Activated CD4-positive, alpha-beta T cell treated with anti-CD3 and anti-CD28 coated beads for 24 hours (primary cell): Measurements from ENCODE around the gene SATL1.
"Not testable (repeated sequence)": the region's sequence is repeated elsewhere in the genome, so short reads cannot be mapped to it uniquely, and the experiment has no call there.

Experiments
- DNase-seq, 2 donors: peaks; one replicate each; pipeline ENCODE4 v3.0.0-alpha.2; 2020; ENCODE audit warnings: low read depth in 2 of 2

Gene SATL1

GRCh38 chrX:85243761-85244449, at the start of gene SATL1, which contains the start of gene ZNF711:
Gene SATL1, minus strand, starts transcription at chrX:85243779. Its CDS starts 134,811 bp downstream, at chrX:85108968.
Gene ZNF711, plus strand, starts transcription at chrX:85243991. Its CDS starts 3,582 bp downstream, at chrX:85247573.
- no peak for DNase-seq

- DNase-seq, result no peak
Measured at GRCh38 chrX:85288992-85289723, 45.6 kb upstream of the SATL1 start.

- DNase-seq, result not testable (repeated sequence)
Measured at GRCh38 chrX:85285286-85285685, 41.7 kb upstream of the SATL1 start.

GRCh38 chrX:85244450-85245211, 1.1 kb upstream of the SATL1 start:
- no peak for DNase-seq

- no peak for DNase-seq
Measured at GRCh38 chrX:85243155-85243554, 424 bp downstream of the SATL1 start.

- no peak for DNase-seq
Measured at GRCh38 chrX:85223359-85223758, 20.2 kb downstream of the SATL1 start.

- no peak for DNase-seq
Measured at GRCh38 chrX:85221361-85221760, 22.2 kb downstream of the SATL1 start.

GRCh38 chrX:85215946-85216345, 27.6 kb downstream of the SATL1 start:
- DNase-seq, result no peak

- DNase-seq, result no peak
Measured at GRCh38 chrX:85213792-85214530, 29.6 kb downstream of the SATL1 start.

GRCh38 chrX:85203461-85203970, 40.1 kb downstream of the SATL1 start:
- no peak for DNase-seq

GRCh38 chrX:85196319-85196718, 47.3 kb downstream of the SATL1 start:
- DNase-seq, result no peak

- no peak for DNase-seq
Measured at GRCh38 chrX:85159644-85160043, 83.9 kb downstream of the SATL1 start.

- no peak for DNase-seq
Measured at GRCh38 chrX:85140964-85141363, 102.6 kb downstream of the SATL1 start.

- no peak for DNase-seq
Measured at GRCh38 chrX:85139422-85139821, 104.2 kb downstream of the SATL1 start.

GRCh38 chrX:85136409-85136808, 107.2 kb downstream of the SATL1 start:
- no peak for DNase-seq

GRCh38 chrX:85115252-85115651, 128.3 kb downstream of the SATL1 start:
- DNase-seq, result no peak

GRCh38 chrX:85114776-85115175, 128.8 kb downstream of the SATL1 start:
- no peak for DNase-seq

- no peak for DNase-seq
Measured at GRCh38 chrX:85114171-85114570, 129.4 kb downstream of the SATL1 start.

- DNase-seq, result no peak
Measured at GRCh38 chrX:85113746-85114145, 129.8 kb downstream of the SATL1 start.

- no peak for DNase-seq
Measured at GRCh38 chrX:85112293-85112692, 131.3 kb downstream of the SATL1 start.

GRCh38 chrX:85111347-85111746, 132.2 kb downstream of the SATL1 start:
- no peak for DNase-seq

- peak in 1 of 2 donors; percentile 9 for DNase-seq
Measured at GRCh38 chrX:85109235-85109634, 134.3 kb downstream of the SATL1 start.
